CD4-positive, alpha-beta memory T cell (primary cell): ENCODE results near the gene RAB20. TPM values are rescaled to one million over a fixed set of nuclear protein-coding genes. Genes with fewer than 3 reads are reported as not detected.
"Not testable (repeated sequence)": the region's sequence is repeated elsewhere in the genome, so short reads cannot be mapped to it uniquely, and the experiment has no call there.

Experiments used
- CTCF ChIA-PET: fragments of 350-600 bp; sonication (Branson Sonifier 250); formaldehyde crosslinking; loops from one replicate; lab custom pipeline; 2021; ENCODE audit warnings: inconsistent platforms; ENCODE audit not compliant: partially characterized antibody; lab: Charles Lee
- POLR2A ChIA-PET: fragments of 350-600 bp; sonication (Branson Sonifier 250); formaldehyde crosslinking; loops from one replicate; lab custom pipeline; 2021; ENCODE audit not compliant: partially characterized antibody; lab: Charles Lee
- DNase-seq, 5 donors: peaks; one replicate each; pipeline versions ENCODE4 v3.0.0 to v3.0.0-alpha.2; 2020 to 2022; ENCODE audit warnings: mixed read lengths in 1 of 5
- H3K27ac ChIP-seq: one replicate; pipeline ENCODE4 v1.7.0; 2013; ENCODE audit warnings: low read depth, low read length
- H3K27me3 ChIP-seq: 2 replicates; pipeline ENCODE4 v1.7.0; 2013; ENCODE audit warnings: mild to moderate bottlenecking, low read length, moderate library complexity; ENCODE audit not compliant: insufficient read depth
- H3K36me3 ChIP-seq: 2 replicates; pipeline ENCODE4 v1.7.0; 2013; ENCODE audit warnings: mild to moderate bottlenecking, low read length, moderate library complexity; ENCODE audit not compliant: insufficient read depth
- H3K4me1 ChIP-seq: 2 replicates; pipeline ENCODE4 v1.7.0; 2013; ENCODE audit warnings: mild to moderate bottlenecking, low read length, moderate library complexity; ENCODE audit not compliant: insufficient read depth
- H3K4me3 ChIP-seq, 2 donors: one replicate each; pipeline ENCODE4 v1.7.0; 2013; ENCODE audit warnings: low read length in 2 of 2, mild to moderate bottlenecking in 1 of 2
- H3K9me3 ChIP-seq, 2 donors: one replicate each; pipeline ENCODE4 v1.7.0; 2013; ENCODE audit warnings: low read length in 2 of 2, control low read depth in 1 of 2; ENCODE audit not compliant: control insufficient read depth in 1 of 2
- H3K27ac Mint-ChIP-seq, 7 donors: one replicate each; pipeline ENCODE4 v1.8.0; 2020 to 2021; ENCODE audit warnings: mixed read lengths in 7 of 7, mild to moderate bottlenecking in 6 of 7, inconsistent platforms in 3 of 7, moderate library complexity in 3 of 7
- H3K27me3 Mint-ChIP-seq, 2 donors: one replicate each; pipeline ENCODE4 v1.8.0; 2020 to 2021; ENCODE audit warnings: mixed read lengths in 2 of 2
- H3K36me3 Mint-ChIP-seq, 2 donors: one replicate each; pipeline ENCODE4 v1.8.0; 2020 to 2021; ENCODE audit warnings: mixed read lengths in 2 of 2, inconsistent platforms in 1 of 2, mild to moderate bottlenecking in 1 of 2
- H3K4me1 Mint-ChIP-seq, 4 donors: one replicate each; pipeline ENCODE4 v1.8.0; 2020 to 2021; ENCODE audit warnings: mixed read lengths in 4 of 4, mild to moderate bottlenecking in 1 of 4
- H3K4me3 Mint-ChIP-seq, 8 donors: one replicate each; pipeline ENCODE4 v1.8.0; 2020 to 2021; ENCODE audit warnings: mixed read lengths in 8 of 8, mild to moderate bottlenecking in 7 of 8, moderate library complexity in 6 of 8, inconsistent platforms in 3 of 8
- H3K9me3 Mint-ChIP-seq, 8 donors: one replicate each; pipeline ENCODE4 v1.8.0; 2020 to 2021; ENCODE audit warnings: mixed read lengths in 8 of 8, mild to moderate bottlenecking in 5 of 8, inconsistent platforms in 3 of 8, moderate library complexity in 1 of 8
- intact Hi-C: fragments of 100-400 bp; cut with micrococcal nuclease; formaldehyde crosslinking; loops from one replicate; pipeline ENCODE4 v1.15.1; 2023
- polyA plus RNA-seq, 2 donors: library from polyadenylated mRNA; unstranded; fragments of 300-500 nt; fragmentation: Illumina TruSeq; gene quantifications; one replicate each; pipeline ENCODE4 v1.2.3, GENCODE V29; 2021
- total RNA-seq, 2 experiments: library from RNA; stranded (reverse); gene quantifications; one replicate each; pipeline ENCODE4 v1.2.3, GENCODE V29; 2021

The RAB20 gene
- total and polyA plus RNA-seq, 4 experiments from 2014 or later = 2.2 to 5.7 (median 3.0) TPM

DNA sequence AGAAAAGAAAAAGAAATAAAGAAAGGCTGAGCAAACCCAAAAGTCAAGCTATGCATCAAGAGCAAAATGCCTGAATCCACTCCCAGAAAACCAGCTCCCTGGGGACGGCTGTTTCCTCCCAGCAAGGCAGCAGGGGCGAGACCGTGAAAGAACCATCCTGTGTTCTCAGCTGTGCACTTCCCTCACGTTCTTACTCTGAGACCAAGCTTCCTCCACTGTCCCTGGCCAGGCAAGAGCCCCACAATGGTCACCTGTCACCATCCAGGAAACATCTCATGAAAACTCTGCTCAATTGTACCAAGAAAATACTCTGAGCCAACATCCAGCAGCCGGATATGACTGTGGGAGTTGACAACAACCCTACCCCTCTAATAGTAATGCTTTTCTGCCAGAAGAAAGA is 22.9 kb downstream of the RAB20 start:
- Mint-ChIP-seq H3K9me3 (no peaks in the 10 kb centered on the region), H3K4me1 (peaks cover 0 to 7% (median 6%) of the 10 kb centered on the region in 4 donors), H3K27me3 (no peaks in the 10 kb centered on the region), H3K4me3 (no peak overlapping the region), H3K36me3 (no peaks in the 10 kb centered on the region), H3K27ac (peak overlapping the region in 1 of 7 donors; percentile 1)
- H3K4me1 ChIP-seq = no peaks in the 10 kb centered on the region
- H3K36me3 ChIP-seq = no peaks in the 10 kb centered on the region
- ChIA-PET POLR2A (no interaction called here), CTCF (interaction anchor here (1.6 kb wide), 1 partner anchor 10 kb away, joined by 3 read pairs; no protein-coding TSS in a partner anchor)
- H3K9me3 ChIP-seq = no peaks in the 10 kb centered on the region
- no peak overlapping the region for H3K27ac ChIP-seq
- DNase-seq = no peak
- H3K27me3 ChIP-seq = no peaks in the 10 kb centered on the region
- H3K4me3 ChIP-seq = no peak overlapping the region
- intact Hi-C loops = no loop called here

DNA sequence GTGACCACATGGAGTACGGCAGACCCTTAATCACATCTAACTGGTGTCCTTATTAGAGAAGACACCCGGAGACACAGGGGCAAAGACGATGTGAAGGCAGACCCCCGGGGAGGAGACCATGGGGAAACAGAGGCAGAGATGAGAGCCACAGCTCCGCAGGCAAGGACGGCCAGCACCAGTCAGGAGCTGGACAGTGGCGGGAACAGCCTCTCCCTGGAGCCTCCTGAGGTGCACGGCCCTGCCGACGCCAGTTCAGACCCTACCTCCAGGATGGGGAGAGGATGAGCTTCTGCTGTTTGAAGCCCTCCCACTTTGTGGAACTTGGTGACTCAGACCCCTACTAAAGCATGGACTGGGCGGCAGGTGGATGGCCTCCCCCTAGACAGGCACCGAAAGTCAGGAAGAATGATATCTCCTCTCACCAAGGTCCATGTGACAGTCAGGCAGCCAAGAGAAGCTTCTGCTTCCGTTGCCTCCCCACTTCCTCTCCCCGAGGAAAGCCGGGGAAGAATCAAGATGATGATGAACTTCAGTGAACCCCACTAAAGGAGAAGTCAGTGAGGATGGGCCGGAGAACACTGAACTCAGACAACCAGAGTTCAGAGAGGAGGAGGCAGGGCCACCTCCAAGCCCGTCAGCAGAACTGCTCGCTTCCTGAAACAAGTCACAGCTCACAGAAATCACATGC is 25.4 kb downstream of the RAB20 start:
- intact Hi-C loops = no loop called here
- ChIA-PET POLR2A (no interaction called here), CTCF (no interaction called here)
- H3K9me3 Mint-ChIP-seq = no peaks in the 10 kb centered on the region
- H3K36me3 ChIP-seq = no peaks in the 10 kb centered on the region
- no peak overlapping the region for H3K4me3 Mint-ChIP-seq
- no peak overlapping the region for H3K27ac ChIP-seq
- no peak overlapping the region for H3K4me3 ChIP-seq
- H3K36me3 Mint-ChIP-seq = no peaks in the 10 kb centered on the region
- DNase-seq = no peak
- H3K27me3 Mint-ChIP-seq = no peaks in the 10 kb centered on the region
- peak overlapping the region in 4 of 7 donors; percentile 29 to 85 (median 58) for H3K27ac Mint-ChIP-seq
- H3K4me1 Mint-ChIP-seq = peaks cover 0 to 7% (median 6%) of the 10 kb centered on the region in 4 donors
- no peaks in the 10 kb centered on the region for H3K4me1 ChIP-seq
- H3K27me3 ChIP-seq = no peaks in the 10 kb centered on the region
- no peaks in the 10 kb centered on the region for H3K9me3 ChIP-seq

DNA sequence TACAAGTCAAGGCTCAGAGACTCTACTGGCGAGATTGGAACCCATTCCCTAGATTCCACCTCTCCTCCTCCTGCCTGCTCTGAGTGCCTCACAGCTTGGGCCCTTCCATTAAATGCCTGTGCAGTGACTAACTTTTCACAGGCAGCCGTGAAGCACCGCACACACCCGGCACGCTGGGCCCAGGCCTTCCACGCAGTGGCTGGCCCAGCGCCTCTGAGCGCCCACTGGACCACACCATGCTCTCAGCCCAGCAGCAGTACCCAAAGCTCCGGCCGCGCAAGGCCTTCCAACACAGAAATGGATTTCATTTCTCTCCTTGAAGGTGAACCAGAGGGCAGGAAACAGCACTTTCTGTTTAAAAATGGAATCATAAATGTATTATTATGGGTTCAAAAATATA is 26.0 kb downstream of the RAB20 start:
- H3K9me3 Mint-ChIP-seq = no peaks in the 10 kb centered on the region

GRCh38 chr13:110533771-110534670 is 27.5 kb downstream of the RAB20 start:
- no peaks in the 10 kb centered on the region for H3K36me3 Mint-ChIP-seq
- ChIA-PET CTCF (no interaction called here), POLR2A (no interaction called here)
- Histone ChIP-seq H3K4me1 (no peaks in the 10 kb centered on the region), H3K4me3 (no peak overlapping the region), H3K36me3 (no peaks in the 10 kb centered on the region), H3K27me3 (no peaks in the 10 kb centered on the region), H3K9me3 (no peaks in the 10 kb centered on the region), H3K27ac (no peak overlapping the region)
- no peak overlapping the region for H3K4me3 Mint-ChIP-seq
- intact Hi-C loops = no loop called here
- peak overlapping the region in 1 of 7 donors; percentile 62 for H3K27ac Mint-ChIP-seq
- DNase-seq = no peak
- no peaks in the 10 kb centered on the region for H3K9me3 Mint-ChIP-seq
- H3K4me1 Mint-ChIP-seq = peaks cover 0 to 7% (median 4%) of the 10 kb centered on the region in 4 donors
- H3K27me3 Mint-ChIP-seq = no peaks in the 10 kb centered on the region

More for the DNA sequence above, 26.0 kb downstream of the RAB20 start:
- no peaks in the 10 kb centered on the region for H3K4me1 ChIP-seq
- no peak for DNase-seq
- Mint-ChIP-seq H3K27ac (no peak overlapping the region), H3K27me3 (no peaks in the 10 kb centered on the region), H3K36me3 (no peaks in the 10 kb centered on the region), H3K4me1 (peaks cover 0 to 7% (median 6%) of the 10 kb centered on the region in 4 donors), H3K4me3 (no peak overlapping the region)
- ChIA-PET POLR2A (no interaction called here), CTCF (no interaction called here)
- no peaks in the 10 kb centered on the region for H3K9me3 ChIP-seq
- intact Hi-C loops = no loop called here
- no peaks in the 10 kb centered on the region for H3K36me3 ChIP-seq
- no peaks in the 10 kb centered on the region for H3K27me3 ChIP-seq
- no peak overlapping the region for H3K4me3 ChIP-seq
- H3K27ac ChIP-seq = no peak overlapping the region

GRCh38 chr13:110532258-110532657 is 29.3 kb downstream of the RAB20 start:
- H3K9me3 ChIP-seq, H3K4me1 Mint-ChIP-seq, intact Hi-C loops, CTCF ChIA-PET, H3K27ac ChIP-seq, H3K4me3 ChIP-seq, DNase-seq, H3K27ac Mint-ChIP-seq, H3K36me3 Mint-ChIP-seq, H3K4me3 Mint-ChIP-seq, H3K36me3 ChIP-seq, H3K4me1 ChIP-seq, H3K9me3 Mint-ChIP-seq, H3K27me3 Mint-ChIP-seq, POLR2A ChIA-PET, H3K27me3 ChIP-seq: not testable (repeated sequence)

GRCh38 chr13:110531671-110532083 is 29.8 kb downstream of the RAB20 start:
- no peak for DNase-seq
- no peaks in the 10 kb centered on the region for H3K36me3 Mint-ChIP-seq
- H3K36me3 ChIP-seq = no peaks in the 10 kb centered on the region
- ChIA-PET CTCF (no interaction called here), POLR2A (no interaction called here)
- H3K9me3 ChIP-seq = no peaks in the 10 kb centered on the region
- no peaks in the 10 kb centered on the region for H3K27me3 ChIP-seq
- H3K4me3 ChIP-seq = no peak overlapping the region
- H3K4me1 ChIP-seq = no peaks in the 10 kb centered on the region
- H3K9me3 Mint-ChIP-seq = no peaks in the 10 kb centered on the region
- no peak overlapping the region for H3K27ac Mint-ChIP-seq
- peaks cover 2 to 11% (median 4%) of the 10 kb centered on the region in 4 donors for H3K4me1 Mint-ChIP-seq
- H3K27me3 Mint-ChIP-seq = no peaks in the 10 kb centered on the region
- intact Hi-C loops = no loop called here
- H3K4me3 Mint-ChIP-seq = no peak overlapping the region
- H3K27ac ChIP-seq = no peak overlapping the region

GRCh38 chr13:110531100-110531499 is 30.4 kb downstream of the RAB20 start:
- ChIA-PET POLR2A (no interaction called here), CTCF (no interaction called here)
- no peak for DNase-seq
- Mint-ChIP-seq H3K4me1 (peaks cover 2 to 14% (median 6%) of the 10 kb centered on the region in 4 donors), H3K9me3 (no peaks in the 10 kb centered on the region), H3K27ac (no peak overlapping the region), H3K4me3 (no peak overlapping the region), H3K27me3 (no peaks in the 10 kb centered on the region), H3K36me3 (no peaks in the 10 kb centered on the region)
- H3K27me3 ChIP-seq = no peaks in the 10 kb centered on the region
- no peaks in the 10 kb centered on the region for H3K36me3 ChIP-seq
- no peaks in the 10 kb centered on the region for H3K4me1 ChIP-seq
- H3K9me3 ChIP-seq = no peaks in the 10 kb centered on the region
- intact Hi-C loops = no loop called here
- no peak overlapping the region for H3K27ac ChIP-seq
- H3K4me3 ChIP-seq = no peak overlapping the region
